Stimulated activated CD4-positive, alpha-beta T cell treated with anti-CD3 and anti-CD28 coated beads, Interleukin-1b, Interleukin-23, amount 100 ng/mL, for 48 hours (primary cell): ENCODE data around the gene LHX1.

ENCODE experiments used
- DNase-seq: peaks from one replicate; pipeline ENCODE4 v3.0.0-alpha.2; 2020

Gene LHX1

GRCh38 chr17:36975922-36976515, 38.7 kb downstream of the LHX1 start:
- DNase-seq, result no peak

DNA sequence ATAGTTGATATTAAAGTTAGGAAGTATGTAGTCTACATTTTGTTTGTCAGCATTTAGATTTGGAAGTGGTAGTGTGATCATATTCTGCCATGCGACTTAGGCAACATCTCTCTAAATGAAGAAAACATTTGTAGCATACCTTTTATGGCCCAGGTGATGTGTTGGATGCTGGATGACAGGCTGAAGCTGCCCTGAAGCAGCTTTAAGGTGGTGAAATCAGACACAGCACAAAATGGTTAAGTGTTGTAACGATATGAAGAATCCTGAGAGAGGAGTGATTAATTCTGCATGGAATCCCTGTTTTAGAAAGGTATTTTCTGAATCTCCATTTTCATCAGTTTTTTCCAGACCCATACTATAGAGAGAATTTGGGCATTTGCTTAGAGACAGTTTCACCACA, 39.8 kb downstream of the LHX1 start:
- DNase-seq, result no peak

- no peak for DNase-seq
Observed at GRCh38 chr17:36977568-36977967, 40.3 kb downstream of the LHX1 start.

GRCh38 chr17:36978810-36979564, 41.7 kb downstream of the LHX1 start:
- no peak for DNase-seq

DNA sequence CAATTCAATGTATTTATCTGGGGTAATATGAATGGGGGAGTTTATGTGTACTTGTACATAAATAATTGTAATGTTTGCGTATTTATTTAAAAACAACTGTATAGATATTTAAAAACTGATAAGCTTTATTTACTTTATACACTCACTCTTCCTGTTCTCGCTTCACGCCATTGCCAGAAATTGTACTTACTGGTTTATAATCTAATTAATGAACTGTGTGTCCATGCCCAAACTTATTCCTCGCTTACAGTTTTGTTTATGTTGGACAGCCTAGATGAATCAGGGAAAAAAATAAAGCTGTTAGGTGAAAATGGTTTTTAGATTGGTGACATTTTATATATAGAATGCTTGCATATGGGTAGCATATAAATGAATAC, 42.3 kb downstream of the LHX1 start:
- DNase-seq, result no peak

- DNase-seq, result no peak
Observed at GRCh38 chr17:36980280-36980761, 43.0 kb downstream of the LHX1 start.

DNA sequence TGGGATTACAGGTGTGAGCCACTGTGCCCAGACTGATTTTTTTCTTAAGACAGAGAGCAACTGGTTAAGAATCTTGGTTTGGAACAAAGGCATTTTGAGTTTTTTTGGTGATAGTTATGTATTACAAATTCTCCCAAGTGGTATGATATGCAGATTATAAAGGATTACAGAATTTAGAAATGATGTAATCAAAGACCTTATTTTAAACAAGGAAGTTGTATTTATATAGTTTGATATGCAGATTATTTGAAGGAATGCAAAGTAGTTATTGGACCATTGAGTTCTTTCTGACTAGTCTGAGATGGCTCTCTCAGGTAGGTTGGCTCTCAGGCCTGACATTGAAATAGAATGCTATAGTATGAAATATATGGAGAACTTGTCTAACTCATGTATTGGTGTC, 46.3 kb downstream of the LHX1 start:
- DNase-seq, result no peak

- DNase-seq, result no peak
Observed at GRCh38 chr17:36989173-36989572, 51.9 kb downstream of the LHX1 start.

DNA sequence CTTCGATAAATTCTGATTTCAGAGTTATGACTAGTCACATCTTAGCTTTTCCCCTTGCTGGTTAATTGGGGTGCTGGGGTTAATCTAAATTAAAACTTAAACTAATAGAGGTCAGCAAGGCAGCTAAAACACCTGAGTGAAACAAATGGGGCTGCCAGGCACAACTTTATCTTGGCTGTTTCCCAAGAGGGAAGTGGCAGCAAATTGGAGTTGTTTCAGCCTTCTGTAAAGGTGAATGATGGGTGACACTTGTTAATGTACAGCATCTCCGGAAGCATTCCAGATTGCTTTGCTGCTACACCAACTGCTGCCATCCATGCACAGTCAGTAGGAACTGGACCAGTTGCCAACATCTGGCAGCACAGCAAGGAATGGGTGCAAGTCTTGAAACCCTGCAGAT, 55.4 kb downstream of the LHX1 start:
- DNase-seq, result no peak

DNA sequence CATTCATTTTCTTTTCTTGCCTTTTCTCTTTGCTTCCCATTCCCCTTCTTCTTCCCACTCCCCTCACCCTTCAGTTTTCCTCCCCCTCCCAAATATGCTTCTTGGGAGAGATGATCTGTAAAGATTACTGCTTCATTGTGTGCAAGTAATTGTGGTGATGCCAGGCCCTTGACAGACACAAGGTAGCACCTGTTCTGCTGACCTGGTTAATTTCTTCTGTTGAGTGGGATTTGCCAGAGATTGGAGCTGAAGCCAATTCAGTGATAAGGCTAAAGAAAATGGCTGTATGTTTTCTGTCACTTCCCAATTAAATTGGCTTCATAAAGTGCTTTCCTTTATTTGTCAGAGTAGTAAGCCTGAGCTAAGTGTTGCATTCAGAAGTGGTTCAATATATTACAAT, 56.0 kb downstream of the LHX1 start:
- DNase-seq, result no peak
